GM18907 (cell line): Measurements from ENCODE around the gene ELMO3.

Source experiments
- ATAC-seq: cut with Tn5 transposase; IDR thresholded peaks from one replicate; pipeline ENCODE4 v1.9.1; 2021; ENCODE audit warnings: mild to moderate bottlenecking, moderate library complexity; ENCODE audit not compliant: unreplicated experiment

ELMO3 gene, protein sequence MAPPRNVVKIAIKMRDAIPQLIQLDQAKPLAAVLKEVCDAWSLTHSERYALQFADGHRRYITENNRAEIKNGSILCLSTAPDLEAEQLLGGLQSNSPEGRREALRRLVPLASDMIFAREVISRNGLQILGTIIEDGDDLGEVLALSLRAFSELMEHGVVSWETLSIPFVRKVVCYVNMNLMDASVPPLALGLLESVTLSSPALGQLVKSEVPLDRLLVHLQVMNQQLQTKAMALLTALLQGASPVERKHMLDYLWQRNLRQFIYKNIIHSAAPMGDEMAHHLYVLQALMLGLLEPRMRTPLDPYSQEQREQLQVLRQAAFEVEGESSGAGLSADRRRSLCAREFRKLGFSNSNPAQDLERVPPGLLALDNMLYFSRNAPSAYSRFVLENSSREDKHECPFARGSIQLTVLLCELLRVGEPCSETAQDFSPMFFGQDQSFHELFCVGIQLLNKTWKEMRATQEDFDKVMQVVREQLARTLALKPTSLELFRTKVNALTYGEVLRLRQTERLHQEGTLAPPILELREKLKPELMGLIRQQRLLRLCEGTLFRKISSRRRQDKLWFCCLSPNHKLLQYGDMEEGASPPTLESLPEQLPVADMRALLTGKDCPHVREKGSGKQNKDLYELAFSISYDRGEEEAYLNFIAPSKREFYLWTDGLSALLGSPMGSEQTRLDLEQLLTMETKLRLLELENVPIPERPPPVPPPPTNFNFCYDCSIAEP

DNA sequence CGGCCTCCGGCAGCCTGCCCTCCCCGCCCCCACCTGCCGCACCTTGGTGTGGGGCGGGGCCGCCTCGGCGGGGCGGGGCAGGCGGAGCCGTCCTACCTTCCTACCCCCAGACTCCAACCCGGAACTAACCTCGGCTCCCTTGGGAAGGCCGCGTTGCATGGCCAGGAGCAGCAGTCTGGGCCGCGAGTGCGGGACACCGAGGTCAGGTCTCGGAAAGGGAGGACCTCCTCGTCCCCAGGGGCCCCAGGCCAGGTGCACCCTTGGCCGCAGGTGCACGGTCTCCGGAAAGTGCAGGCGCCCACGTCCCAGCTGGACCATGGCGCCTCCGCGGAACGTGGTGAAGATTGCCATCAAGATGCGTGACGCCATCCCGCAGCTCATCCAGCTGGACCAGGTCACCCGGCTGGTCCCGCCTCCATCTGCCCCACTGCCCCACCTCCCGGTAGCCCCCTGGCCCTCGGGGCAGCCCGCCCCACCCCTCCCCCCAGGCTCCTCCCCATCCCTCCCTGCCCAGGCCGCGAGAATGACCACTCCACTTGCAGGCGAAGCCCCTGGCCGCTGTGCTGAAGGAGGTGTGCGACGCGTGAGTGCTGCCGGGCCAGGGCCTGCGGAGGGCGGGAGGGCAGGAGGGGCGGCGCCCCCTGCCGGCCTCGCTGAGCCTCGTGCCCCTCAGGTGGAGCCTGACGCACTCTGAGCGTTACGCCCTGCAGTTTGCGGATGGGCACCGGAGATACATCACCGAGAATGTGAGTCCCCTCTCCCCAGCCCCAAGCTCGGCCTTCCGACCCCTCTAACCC lies at the start of gene ELMO3:
Gene ELMO3, plus strand, starts transcription at position 121 of the 797 bp plus-strand sequence. Its CDS starts 196 bp downstream, at position 317.
- no peak for ATAC-seq

DNA sequence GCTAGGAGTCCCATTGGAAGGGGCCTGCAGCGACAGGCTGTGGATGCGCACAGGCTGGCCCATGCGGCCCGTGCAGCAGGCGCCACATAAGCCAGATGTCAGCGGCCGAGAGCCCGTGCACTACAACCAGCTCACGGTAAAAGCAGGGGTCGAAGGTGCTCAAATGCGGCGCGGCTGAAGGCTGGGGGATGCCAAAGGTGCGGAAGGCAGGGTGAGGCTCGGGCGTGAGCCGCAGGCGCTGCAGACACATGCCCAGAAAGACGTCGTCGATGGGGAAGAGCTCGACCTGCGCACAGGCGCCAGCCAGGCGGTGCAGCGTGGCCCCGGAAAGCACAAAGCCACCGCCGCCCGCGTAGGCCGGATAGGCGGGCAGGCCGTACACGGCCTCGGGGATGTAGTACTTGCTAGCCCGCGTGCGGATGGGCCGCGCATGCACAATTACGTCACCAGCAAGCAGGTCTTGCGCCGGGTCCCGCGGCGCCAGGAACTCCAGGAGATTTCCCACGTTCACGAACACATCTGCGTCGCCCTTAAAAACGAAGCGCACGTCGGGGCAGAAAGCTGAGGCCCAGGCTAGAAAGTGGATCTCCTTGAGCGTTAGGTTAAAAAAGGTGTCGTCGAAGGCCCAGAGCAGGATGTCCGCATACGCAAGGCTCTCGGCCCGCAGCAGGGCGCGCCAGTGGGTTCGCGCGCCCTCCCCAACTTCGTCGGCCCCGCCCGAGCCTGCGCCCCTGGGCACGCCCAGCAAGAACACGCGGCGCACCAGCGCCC lies 49.5 kb upstream of the ELMO3 start:
- no peak for ATAC-seq

DNA sequence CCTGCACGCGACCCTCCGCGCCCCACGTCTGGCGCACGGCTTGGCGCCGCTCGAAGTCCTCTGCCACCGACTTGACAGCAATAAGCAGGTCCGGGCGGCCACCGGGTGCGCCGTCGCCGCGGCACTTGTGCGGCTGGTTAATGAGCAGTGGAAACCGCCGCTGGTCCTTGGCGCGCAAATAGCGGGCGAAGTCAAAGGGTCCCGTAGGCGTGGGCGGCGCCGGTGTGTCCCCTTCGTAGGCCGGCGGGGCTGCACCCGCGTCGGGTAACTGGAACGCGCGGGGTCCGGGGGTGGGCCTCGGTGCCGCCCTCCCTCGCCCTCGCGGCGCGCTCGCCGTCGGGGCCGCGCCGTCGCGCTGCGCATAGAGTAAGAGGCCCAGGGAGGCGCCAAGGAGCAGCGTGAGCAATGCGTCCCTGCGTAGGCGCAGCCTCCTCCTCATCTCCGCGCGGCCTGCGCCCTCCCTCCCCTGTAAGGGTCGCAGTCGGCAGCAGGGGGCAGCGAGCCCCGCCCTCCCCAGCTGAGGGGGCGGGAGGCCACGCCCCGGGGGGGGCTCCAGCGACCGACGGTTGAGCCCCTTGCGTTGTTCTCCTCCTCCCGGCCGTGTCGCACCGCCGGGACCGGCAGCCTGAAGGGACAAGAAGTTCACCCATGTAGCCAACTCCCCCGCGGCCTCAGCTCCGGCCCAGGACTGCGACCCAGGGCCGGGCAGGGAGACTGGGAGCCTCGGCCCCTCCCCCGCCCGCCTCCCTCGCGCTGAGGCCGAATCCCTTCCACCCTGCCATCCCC lies 48.7 kb upstream of the ELMO3 start:
- ATAC-seq = peak; percentile 51

DNA sequence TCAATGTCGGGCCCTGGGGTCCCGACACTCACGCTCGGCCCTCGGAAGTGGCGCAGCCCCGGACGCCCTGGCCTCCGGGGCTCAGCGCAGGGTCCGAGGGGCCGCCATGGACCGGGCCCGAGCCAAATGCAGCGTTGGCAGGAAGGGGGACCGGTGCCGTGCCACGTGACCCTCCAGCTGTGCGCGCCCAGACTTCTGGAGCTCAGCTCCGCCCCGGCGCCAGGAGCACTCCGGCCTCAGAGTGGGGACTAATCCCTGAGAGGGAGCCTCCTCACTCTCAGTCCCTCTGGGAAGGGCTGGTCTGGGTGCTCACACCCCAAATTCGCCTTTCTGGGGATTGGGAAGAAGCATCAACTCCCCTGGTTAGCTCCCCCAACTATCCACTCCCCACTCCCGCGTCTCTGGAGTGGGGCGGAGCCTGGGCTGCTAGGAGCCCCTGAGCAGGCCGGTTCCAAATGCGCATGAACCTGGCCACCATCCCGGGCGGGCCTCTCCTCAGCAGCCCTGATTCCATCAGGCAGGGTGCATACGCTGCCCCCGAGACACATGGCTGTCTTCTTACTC lies 48.0 kb upstream of the ELMO3 start, which contains the start of gene B3GNT9:
Gene B3GNT9, minus strand, starts transcription at position 166 of the 564 bp plus-strand sequence. CDS start 513 bp downstream, outside the sequence.
- ATAC-seq = peak; percentile 63

DNA sequence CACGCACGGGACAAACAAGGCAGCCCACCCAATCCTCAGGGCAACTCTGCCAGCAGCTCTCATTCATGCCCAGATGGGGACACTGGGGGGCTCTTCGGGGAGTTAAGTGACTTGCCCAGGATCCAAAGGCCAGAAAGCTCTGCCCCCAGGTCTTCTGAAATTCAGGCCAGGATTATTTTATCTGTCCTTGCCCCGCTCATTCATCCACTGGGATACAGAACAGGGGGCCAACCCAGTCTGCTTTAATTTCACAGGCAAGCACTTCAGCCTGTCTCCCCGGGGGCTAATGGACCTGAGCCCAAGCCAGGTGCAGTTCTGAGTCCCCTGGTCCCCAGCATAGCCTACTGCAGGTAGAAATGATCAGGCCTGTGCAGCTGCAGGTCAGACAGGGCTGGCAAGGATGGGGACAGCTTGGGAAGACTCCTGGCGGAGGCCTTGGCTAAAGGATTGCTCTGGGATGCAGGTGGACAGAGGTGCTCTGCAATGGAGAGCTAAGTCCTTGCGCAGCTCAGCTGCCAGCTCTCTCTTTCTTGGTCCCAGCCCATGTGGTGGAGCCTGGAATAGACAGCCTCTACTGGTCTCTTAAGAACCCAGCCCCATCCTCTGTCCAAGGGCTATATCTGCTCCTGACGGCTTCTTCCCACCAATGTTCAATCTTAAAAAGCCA lies 47.4 kb upstream of the ELMO3 start:
- no peak for ATAC-seq

DNA sequence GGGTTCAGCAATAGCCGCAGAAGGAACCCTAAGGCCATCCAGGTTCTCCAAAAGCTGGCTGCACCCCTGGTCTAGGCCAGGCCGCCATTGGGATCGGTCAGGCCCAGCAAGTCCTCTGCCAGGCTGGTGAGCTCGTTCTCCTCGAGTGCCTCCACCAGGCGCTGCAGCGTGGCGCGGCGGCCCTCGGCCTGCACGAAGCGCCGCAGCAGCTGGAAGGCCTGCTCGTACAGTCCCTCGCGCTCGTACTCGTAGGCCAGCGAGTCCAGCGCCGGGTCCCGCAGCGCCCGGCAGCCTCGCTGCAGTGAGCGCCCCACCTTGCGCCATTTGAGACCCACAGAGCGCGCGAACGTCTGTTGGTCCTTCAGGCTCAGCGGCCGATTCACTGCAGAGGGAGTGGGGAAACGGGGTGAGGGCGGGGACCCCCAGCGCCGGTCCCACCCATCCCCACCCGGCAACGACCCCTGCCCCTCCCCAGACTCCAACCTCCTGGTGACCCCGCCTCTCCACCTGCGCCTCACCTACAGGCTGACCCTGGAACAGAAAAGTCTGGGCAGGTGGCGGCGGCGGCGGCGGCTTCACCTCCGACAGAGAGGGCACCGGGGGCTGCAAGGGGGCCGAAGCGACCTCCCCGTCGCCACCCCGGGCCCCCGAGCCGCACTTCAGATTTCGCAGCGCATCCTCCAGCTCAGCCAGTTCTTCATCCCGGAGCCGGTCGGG lies 44.2 kb upstream of the ELMO3 start:
- ATAC-seq = no peak

DNA sequence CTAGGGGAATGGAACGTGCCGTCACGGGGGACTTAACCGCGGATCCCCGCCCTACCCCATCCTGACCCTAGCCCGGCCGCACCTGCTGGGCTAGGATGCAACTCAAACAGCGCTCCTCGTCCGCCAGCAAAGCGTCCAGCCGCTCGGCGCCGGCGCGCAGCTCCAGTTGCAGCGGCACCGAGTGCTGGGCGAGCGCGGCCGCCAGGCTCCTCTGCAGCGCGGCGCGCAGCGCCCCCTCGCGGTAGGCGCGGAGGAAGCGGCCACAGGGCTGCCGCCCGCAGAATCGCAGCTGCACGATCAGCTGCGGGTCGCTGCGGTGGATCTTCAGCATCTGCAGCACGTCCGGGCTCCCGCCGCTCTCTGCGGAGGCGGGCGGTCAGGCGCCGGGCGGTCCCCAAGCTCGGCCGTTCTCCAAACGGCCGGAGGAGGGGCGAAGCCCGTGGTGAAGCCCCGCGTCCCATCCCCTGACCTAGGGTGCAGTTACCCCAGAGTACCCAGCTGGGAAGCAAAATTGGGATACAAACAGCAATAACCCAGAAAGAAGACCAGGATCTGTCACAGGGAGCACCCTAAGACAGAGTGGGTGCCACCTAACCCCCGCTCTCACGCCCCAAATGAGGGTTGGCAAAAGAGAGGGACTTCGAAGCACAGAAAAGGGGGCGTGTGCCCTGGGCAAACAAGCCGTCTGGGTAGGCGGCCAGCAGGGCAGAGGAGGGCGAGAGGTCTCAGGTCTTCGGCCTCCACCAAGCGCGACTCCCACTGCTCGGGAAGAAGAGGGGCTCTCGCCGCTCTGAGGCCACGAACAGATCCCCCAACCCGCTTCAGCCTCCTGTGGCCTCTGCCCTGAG lies 43.4 kb upstream of the ELMO3 start:
- ATAC-seq = peak; percentile 22

DNA sequence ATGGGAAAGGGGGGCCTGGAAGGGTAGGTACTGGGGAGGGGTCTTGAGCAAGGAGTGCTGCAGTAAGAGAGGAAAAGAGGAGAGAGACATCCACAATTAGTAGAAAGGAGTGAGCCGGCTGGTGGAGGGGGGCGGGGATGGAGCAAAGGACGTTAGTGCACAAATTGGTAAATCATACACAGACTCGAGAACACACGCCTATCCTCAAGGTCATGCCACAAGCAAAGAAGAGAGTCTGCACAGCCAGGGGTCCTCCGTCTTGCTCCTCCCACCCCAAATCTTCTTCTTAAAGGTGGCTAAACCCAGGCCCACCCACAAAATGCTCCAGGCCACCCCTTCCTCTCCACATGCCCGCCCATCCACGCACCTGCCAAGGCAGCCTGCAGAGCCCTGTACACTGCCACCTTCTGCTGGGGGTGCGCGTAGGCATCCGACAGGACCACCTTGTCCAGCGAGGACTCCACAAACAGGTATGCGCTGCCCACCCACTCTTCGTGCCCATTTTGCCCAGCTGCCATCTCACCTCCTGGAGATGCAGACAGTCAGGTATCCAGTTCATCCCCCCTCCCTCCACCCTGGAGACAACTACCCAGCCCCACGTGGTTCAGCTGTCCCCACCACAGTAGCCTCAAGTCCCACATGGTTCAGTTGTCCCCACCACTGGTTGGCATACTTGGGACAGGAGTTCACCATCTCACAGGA lies 42.6 kb upstream of the ELMO3 start:
- no peak for ATAC-seq

DNA sequence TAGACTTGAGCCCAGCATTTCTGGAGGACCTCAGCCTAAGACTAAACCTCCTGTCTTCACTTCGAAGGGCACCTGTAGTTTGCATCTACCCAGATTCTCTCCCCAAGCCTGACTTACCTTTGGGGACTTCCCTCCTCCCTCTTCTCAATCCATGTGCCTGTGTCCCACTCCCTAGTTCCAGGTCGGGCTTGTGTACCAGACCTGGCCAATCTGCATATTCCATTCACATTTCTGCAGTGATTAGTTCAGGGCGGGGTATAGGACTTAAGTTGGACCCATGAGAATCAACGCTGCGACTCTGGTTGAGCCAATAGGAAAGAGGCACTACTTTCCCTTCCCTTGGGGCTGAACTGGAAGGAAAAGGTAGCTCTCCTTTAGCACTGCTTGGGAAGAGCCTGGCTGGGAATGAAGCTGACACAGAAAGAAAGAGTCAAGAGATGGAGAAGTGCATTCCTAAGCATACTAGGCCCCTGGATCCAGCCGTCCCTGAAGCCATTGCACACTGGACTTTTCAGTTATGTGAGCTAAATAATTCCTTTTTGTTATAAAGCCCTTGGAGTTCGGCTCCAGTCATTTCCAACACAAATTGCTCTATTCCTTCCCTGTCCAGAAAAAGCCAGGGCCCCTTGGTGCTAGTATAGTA lies 41.7 kb upstream of the ELMO3 start:
- no peak for ATAC-seq

DNA sequence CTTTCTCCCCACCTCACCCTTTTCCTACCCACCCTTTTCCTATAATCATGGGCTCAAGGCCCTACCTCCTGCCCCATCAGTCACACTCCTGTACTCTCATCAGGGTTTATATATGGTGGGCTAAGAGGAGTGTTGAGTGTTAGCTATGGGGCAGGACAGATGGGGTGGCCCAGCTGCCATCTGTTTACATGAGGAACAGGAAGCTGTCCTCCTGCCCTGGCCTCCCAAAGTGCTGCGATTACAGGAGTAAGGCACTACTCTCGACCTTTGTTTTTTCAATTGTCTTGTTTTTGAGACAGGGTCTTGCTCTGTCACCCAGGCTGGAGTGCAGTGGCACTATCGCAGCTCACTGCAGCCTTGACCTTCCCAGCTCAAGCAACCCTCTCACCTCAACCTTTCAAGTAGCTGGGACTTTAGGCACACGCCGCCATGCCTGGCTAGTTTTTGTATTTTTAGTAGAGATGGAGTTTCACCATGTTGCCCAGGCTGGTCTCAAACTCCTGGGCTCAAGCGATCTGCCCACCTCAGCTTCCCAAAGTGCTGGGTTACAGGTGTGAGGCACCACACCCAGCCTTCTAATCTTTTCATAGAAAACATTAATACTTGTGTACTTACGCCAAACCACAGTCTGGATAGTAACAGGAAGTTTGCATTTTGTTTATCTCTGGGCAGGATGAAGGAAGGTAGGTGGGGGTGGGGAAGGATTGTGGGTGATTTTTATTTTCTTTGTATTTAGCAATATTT lies 40.9 kb upstream of the ELMO3 start:
- no peak for ATAC-seq

DNA sequence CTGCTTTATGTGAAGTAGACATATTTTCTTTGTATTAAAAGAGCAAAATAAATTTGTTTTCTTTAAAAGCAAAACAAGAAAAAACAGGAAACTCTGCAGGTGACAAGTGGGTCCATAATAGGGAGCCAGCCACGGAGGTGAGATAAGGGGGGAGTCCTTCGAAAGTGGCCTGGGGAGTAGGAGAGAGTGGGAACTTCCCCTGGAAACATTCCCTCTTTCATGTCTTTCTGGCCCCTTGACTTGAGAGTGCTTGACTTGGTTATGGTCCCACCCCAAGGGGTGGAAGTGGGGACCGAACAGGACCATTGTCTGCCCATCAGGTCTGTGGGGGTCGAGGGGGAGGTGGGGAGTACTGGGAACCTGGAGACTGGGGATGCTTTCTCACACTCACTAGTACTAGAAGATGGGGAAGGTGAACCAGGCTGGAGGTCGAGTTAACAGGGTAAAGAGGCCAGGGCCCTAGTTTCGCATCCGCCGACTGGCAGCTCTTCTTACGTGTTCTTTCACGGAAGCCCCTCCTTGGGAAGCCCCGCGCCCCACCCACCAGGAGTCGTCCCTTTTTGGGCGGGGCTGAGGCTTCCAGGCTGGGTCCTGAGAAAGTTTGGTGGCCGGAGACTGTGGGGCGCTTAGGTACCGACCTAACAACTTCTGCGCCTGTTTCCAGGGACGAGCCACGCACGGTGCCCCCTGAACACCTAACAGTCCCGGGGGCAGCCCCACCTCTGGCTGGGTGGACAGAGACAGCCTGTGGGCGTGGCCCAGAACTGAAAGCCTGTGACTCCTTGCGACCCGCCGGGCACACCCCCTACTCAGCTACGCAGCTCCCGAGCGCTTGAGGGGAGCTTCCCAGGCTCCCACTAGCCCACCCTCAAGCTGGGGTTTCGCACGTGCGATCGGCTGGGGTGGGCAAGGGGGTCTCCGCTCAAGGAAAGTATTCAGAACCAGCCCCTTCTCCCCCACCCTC lies 40.0 kb upstream of the ELMO3 start:
- peak; percentile 47 for ATAC-seq

DNA sequence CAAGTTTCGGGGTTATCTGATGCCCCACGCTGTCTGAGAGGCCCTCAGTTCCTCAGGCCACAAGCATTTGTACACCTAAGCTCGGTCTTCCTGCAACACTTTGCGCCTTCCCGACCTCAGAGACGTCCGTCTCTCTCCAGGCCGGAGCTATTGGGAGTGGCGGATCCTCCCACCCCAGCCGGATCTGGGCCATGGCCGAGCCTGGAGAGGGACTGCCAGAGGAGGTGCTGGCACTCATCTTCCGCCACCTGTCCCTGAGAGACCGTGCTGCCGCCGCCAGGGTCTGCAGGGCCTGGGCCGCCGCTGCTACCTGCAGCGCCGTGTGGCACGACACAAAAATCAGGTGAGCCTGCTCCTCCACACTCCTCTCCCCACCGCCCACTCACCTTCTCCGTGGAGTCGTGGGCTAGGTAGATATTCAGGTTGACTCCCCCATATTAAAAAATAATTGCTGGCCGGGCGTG lies 37.3 kb upstream of the ELMO3 start:
- no peak for ATAC-seq

DNA sequence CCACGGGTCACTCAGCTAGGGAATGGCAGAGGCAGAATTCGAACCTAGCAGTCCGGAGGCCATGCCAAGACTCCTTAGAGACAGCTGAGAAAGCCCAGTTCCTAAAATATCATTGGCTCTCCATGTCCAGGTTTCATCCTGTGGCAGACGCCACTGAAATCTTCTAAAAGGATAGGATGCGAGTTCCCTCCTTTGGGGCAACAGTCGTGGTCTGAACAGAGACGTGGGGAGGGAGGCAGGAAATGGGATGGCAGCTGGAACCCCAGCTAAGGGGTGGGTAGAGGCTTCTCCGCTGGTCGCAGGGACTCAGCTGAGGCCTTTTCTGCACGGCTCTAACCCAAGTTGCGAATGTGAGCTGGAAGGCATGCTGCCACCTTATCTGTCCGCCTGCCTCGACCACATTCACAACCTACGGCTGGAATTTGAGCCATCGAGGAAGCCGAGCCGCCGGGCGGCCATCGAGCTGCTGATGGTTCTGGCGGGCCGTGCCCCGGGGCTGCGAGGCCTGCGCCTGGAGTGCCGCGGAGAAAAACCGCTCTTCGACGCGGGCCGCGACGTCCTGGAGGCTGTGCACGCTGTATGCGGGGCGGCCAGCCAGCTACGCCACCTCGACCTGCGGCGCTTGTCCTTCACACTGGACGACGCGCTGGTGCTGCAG lies 36.3 kb upstream of the ELMO3 start:
- ATAC-seq = no peak
